DMS53 (cell line): ENCODE measurements around the gene DSTYK.

Source experiments
- DNase-seq: peaks from one replicate; lab custom pipeline; 2025; lab: John Stamatoyannopoulos, UW

The DSTYK gene

GRCh38 chr1:205211169-205211838 is at the start of gene DSTYK:
Gene DSTYK, minus strand, starts transcription at chr1:205211702. Its CDS starts 167 bp downstream, at chr1:205211535.
- DNase-seq: peak; percentile 98

DNA sequence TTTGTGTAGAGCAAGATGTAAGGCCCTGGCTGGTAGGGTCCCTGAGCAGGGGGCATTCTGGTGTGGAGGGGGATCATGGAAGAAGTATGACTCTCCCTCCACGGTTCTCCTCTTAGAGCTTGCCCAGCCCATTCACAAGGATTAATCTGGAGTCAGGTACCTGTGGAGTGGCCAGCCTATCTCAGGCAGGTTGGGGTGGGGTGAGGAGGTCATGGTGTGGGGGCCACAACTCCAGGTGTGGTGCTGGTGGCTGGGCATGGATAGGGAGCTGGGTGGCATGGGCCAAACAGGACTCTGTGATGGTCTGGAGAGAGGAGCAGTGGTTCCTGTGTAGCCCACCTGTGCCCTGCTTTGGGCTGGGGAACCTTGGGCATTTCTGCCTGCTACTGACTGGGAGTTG is 48.5 kb upstream of the DSTYK start:
- DNase-seq: no peak

- no peak for DNase-seq
Observed at GRCh38 chr1:205259324-205259832, 47.9 kb upstream of the DSTYK start.

GRCh38 chr1:205258719-205259118 is 47.2 kb upstream of the DSTYK start:
- DNase-seq: no peak

DNA sequence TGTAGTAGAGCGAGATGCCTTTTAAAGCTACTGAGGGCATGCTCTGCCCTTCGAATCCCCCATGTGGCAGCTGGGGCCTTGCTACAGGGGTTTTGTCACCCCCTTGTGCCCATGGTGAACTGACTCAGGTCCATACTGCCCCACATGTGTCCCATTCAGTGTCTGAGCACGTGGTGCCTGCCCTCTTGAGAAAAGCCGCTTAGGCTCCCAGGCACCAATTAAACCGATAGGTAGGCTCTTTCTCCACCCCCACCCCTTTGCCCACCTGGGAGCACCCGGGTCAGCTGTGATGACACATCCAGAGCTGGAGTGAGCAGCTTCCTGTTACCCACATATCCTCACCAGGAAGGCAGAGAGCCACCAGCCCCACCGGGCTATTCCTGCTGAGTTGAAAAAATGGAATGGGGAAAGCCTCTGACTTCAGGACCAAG is 46.8 kb upstream of the DSTYK start:
- peak; percentile 39 for DNase-seq

- DNase-seq: no peak
Observed at GRCh38 chr1:205257735-205258134, 46.2 kb upstream of the DSTYK start.

GRCh38 chr1:205256951-205257625 is 45.6 kb upstream of the DSTYK start:
- DNase-seq: no peak

DNA sequence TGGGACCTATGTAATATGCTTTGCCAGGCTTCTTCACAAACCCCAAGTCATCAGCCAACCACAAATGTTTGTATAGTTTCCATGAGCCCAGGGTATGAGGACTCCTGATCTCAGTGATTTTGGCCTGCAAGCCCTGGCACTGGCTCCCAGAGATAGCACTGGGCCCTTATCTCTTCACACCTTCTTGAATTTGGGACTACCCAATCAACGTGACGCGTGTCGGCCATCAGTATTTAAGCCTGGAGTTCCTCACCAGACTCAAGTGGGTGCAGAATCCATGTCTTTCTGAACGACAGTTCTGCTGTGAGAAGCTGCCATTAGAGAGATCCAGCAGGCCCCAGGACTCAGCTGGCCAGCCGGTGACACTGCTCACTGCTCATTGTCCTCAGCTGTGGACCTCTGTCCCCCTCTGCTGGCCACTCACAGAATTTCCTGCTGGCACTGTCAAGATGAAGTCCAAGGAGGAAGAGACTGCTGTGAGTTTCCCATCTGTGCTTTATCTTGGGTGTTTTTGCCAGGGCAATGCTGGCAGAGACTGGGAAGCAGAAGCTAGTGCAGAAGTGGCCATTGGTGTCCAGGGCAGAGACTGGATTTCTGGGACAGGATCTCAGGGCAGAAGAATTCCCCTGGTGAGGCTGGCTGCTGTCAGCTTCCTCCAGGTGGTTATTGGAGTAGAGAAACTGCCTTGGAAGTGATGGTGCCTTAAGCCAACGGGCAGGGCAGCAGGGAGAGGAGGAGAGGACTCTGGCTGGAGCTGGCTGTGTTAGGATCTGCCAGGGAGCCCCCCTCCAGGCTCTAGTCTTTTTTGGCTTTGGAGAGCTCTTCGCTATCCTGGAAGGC is 44.7 kb upstream of the DSTYK start:
- DNase-seq: peak; percentile 92

GRCh38 chr1:205251576-205251975 is 40.1 kb upstream of the DSTYK start:
- DNase-seq: no peak

GRCh38 chr1:205250699-205251098 is 39.2 kb upstream of the DSTYK start:
- DNase-seq: no peak

DNA sequence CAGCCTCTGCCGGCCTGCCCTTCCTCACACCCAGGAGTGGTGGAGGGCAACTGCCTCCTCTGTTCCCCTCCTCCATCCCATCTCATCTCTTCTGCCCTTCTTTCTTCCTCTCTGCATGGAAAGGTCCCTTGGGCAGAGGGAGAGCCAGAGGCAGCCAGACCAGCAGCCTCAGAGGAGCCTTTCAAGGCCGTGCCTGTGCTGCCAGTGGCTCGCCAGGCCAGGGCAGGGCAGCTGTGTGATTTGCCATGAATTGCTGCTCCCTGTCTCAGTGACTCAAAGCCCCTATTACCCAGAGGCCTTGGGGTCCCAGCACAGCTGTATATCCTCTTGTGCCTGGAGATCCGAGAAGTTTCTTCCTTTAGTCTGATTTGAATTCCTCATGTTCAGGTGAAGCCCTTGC is 38.1 kb upstream of the DSTYK start:
- no peak for DNase-seq

DNA sequence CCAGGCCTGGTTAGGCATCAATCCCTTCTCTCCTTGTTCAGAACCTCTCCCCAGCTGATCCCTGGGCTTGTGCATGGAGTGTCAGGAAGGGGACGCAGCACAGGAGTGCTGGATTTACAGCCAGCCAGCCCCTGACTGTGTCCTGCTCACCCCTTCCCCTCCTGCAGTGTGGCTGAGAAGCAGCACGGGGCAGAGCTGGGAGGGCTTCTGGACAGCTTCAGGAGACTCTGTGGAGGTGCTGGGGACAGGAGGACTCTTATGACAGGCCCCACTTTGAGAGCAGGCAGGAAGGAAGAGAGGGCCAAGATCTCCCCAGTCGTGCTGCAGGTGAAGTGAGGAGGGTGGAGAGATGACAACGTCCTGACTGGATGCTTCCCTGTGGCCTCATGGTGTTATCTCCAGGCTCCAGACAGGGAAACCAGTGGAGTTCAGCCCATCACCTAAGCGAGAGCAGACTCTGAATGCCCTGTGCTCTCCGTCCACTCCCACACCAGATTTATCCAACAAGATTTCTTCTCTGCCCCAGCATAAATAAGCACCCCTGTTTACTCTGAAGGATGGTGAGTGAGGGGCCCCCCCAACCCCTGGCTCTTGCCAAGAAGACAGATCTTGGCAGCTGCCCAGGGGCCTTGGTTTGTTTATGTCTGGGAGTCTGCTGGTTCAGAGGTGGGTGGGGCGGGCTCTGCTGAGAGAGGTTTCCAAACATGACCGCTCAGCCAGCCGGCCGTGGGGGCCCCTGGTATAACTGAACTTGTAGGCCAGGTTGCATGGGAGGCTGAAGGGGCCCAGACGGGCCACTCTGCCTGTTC is 37.5 kb upstream of the DSTYK start:
- DNase-seq: no peak

- DNase-seq: no peak
Observed at GRCh38 chr1:205247130-205247921, 35.8 kb upstream of the DSTYK start.

DNA sequence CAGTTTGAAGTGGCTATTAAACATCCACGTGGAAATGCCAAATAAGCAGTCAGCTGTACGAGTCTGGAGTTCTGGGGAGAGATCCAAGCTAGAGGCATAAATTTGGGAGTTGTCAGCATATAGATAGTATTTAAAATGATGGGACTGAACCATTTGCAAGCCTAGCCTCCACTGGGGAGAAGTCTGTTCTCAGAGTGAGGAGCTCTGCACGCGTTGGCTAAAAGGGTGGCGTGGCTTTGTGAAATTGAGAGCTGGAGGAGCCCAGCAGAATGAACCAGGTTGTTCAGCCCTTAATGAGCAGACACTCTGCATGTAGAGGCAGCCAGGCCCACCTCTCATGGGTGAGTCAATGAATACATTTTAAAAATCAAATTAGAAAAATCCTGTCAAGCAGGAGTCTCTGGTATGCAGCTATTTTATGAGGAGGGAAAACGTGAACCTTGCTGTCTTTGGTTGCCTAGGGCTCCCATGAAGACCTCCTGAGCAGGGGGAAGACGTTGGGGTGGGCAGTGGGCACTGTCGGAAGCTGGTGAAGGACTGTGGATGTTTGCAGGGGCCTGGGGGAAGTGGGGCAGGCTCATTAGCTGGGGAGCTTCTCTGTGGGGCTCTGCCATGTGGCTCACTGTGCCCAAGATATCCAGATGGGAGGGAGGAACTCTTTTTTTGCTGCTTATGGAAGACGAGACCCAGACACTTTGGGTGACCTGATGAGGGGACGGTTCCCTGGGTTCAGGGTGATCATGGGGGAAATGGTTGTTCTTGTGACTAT is 35.0 kb upstream of the DSTYK start:
- DNase-seq: no peak

- DNase-seq: no peak
Observed at GRCh38 chr1:205245096-205245495, 33.6 kb upstream of the DSTYK start.

GRCh38 chr1:205244384-205244783 is 32.9 kb upstream of the DSTYK start:
- DNase-seq: no peak

GRCh38 chr1:205243350-205244191 is 32.1 kb upstream of the DSTYK start:
- no peak for DNase-seq

DNA sequence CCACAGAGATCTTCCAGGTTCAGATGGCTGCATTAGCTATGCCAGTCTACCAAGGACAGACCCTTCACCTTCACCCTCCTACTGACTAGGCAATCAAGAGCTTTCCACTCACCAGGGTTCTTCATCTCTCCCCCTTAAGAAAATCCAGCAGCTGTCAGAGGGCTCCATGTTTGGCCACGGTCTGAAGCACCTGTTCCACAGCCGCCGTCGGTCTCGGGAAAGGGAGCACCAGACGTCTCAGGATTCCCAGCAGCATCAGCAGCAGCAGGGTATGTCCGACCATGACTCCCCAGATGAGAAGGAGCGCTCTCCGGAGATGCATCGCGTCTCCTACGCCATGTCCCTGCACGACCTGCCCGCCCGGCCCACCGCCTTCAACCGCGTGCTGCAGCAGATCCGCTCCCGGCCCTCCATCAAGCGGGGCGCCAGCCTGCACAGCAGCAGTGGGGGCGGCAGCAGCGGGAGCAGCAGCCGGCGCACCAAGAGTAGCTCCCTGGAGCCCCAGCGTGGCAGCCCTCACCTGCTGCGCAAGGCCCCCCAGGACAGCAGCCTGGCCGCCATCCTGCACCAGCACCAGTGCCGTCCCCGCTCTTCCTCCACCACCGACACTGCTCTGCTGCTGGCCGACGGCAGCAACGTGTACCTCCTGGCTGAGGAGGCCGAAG is 30.0 kb upstream of the DSTYK start:
- no peak for DNase-seq

GRCh38 chr1:205240569-205240968 is 29.1 kb upstream of the DSTYK start:
- no peak for DNase-seq
